GM23338 (cell line): ENCODE results near the gene CYYR1. TPM values are rescaled to one million over a fixed set of nuclear protein-coding genes. Genes with fewer than 3 reads are reported as not detected.

Experiments used
- CREB1 ChIP-seq: fragments of 250-450 bp; sonication (Bioruptor Pico); IDR thresholded peaks from 2 replicates; pipeline ENCODE4 v1.5.0; 2020; ENCODE audit warnings: low read depth, mild to moderate bottlenecking, moderate library complexity
- CTCF ChIP-seq, 2 experiments: fragments of 200-600 bp in 1 of 2; sonication (generic) in 1 of 2; conservative IDR thresholded peaks; 2 replicates each; pipeline versions ENCODE4 v1.5.1 to v1.6.1; 2016 to 2017; ENCODE audit warnings: antibody characterized with exemption in 2 of 2, low read depth in 2 of 2, mild to moderate bottlenecking in 2 of 2, moderate library complexity in 1 of 2
- ETS1 ChIP-seq: IDR thresholded peaks from 2 replicates; pipeline ENCODE4 v1.6.1; 2016; ENCODE audit warnings: antibody characterized with exemption
- EZH2 ChIP-seq: fragments of 200-600 bp; sonication (generic); IDR thresholded peaks from one replicate; pipeline ENCODE4 v1.8.0; 2017; ENCODE audit warnings: antibody characterized with exemption, mild to moderate bottlenecking, low read depth; ENCODE audit not compliant: unreplicated experiment
- NANOG ChIP-seq: IDR thresholded peaks from 2 replicates; pipeline ENCODE4 v1.6.1; 2016; ENCODE audit warnings: antibody characterized with exemption, borderline replicate concordance
- POLR2AphosphoS5 ChIP-seq: IDR thresholded peaks from 2 replicates; pipeline ENCODE4 v1.6.1; 2016; ENCODE audit warnings: antibody characterized with exemption, low read depth
- ZNF114 ChIP-seq: fragments of 250-450 bp; sonication (Bioruptor Pico); IDR thresholded peaks from 2 replicates; pipeline ENCODE4 v1.5.0; 2020; ENCODE audit warnings: mild to moderate bottlenecking, moderate library complexity
- ZNF462 ChIP-seq: fragments of 250-450 bp; sonication (Bioruptor Pico); IDR thresholded peaks from 2 replicates; pipeline ENCODE4 v1.5.0; 2020; ENCODE audit warnings: mild to moderate bottlenecking, moderate library complexity
- polyA plus RNA-seq: library from polyadenylated mRNA; unstranded; fragments of >200 nt; fragmentation: Nextera tagmentation; extraction: Ambion mirVana; gene quantifications from 2 replicates; pipeline ENCODE4 v1.2.1, GENCODE V29; 2016
- total RNA-seq: library from RNA; depleted of rRNA; stranded (reverse); fragments of >200 nt; shearing (Covaris generic); gene quantifications from 2 replicates; pipeline ENCODE4 v1.2.3, GENCODE V29; 2014

The CYYR1 gene
- total and polyA plus RNA-seq, 2 experiments from 2014 or later = 23.8 to 25.4 TPM

- TF ChIP-seq ZNF462 (CRISPR knock-in tag) = no peak
- TF ChIP-seq EZH2 = no peak
- TF ChIP-seq NANOG = no peak
- TF ChIP-seq CTCF (conservative IDR thresholded peaks at IDR 0.05; ENCODE audit: low read depth in 2 of 2) = no peak
- no peak for TF ChIP-seq ETS1
- TF ChIP-seq ZNF114 (CRISPR knock-in tag) = no peak
- no peak for TF ChIP-seq POLR2AphosphoS5
- TF ChIP-seq CREB1 (CRISPR knock-in tag) = no peak
Measured at GRCh38 chr21:26448751-26449150, 124.3 kb downstream of the CYYR1 start (continued).
